Measurements from ENCODE around the gene GRIA4. TPM values are rescaled to one million over a fixed set of nuclear protein-coding genes. Genes with fewer than 3 reads are reported as not detected.
A peak's percentile ranks its signal among the peaks of the same experiment; 100 is the strongest.
"Not testable (repeated sequence)": the region's sequence is repeated elsewhere in the genome, so short reads cannot be mapped to it uniquely, and the experiment has no call there.

Gene GRIA4
- total RNA-seq, 1 donor from 2014 or later = 15.0 TPM

DNA sequence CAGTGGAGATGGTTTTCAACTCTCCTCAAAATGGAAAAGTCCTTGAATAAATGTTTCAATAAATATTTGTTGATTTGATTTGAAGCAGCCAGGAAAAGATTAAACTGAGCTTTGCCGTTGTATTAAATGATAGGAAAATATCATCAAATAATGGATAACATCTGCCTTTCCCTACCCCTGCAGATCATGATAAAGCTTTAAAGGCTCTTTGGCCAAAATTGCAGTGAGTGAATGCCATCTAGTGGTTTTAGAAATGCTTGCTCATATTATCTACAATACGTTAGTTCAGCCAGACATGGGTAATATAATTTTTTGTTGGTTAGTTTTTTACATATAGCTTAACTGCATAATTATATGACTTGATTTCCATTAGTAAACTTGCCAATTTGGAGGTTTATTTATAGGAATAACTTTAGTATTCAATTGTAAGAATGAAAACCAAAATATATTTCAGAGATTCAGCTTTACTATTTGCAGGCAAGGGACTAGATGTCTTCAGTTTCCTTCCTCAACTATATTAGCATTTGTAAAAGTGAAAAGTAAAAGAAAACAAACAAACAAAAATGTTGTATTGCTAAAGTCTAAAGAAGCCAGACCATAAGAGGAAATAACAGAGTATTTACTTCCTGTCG lies 253.0 kb downstream of the GRIA4 start:
- peak; percentile 91 for DNase-seq

DNA sequence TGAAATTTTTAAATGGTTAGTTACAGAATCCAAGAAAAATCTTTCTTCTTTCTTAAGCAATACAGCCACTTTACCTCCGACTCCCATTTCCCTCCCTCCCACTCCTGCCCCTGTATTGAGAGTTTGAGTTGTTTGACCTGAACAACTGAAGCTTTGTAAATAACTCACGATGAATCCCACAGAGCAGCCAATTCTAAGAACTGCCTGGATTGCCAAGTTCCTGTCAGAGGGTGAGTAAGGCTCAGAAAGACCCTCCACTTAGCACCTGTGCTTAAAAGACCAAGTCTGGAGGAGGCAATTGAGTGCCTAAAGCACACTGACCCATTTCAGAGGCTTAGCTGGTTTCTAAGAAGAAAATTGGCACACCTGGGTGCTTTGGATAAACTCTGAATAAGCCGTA lies 253.7 kb downstream of the GRIA4 start:
- no peak for DNase-seq

DNA sequence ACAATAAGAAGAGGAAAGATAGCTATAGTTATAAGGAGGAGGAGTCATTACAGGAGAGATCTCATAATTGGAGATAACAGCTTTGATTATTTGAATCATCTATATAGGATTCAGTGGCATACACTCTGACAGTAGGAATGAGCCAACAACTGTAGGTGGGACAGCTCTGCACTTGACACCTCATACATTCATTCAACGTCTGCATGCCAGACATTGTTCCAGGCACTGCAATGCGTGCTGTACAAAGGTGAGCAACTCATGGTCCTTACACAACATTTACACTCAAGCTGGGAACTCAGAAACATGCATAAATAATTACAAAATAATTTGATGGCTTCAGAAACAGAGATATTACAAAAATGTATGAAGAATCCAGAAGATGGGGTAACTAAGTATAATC lies 257.9 kb downstream of the GRIA4 start:
- no peak for DNase-seq

DNA sequence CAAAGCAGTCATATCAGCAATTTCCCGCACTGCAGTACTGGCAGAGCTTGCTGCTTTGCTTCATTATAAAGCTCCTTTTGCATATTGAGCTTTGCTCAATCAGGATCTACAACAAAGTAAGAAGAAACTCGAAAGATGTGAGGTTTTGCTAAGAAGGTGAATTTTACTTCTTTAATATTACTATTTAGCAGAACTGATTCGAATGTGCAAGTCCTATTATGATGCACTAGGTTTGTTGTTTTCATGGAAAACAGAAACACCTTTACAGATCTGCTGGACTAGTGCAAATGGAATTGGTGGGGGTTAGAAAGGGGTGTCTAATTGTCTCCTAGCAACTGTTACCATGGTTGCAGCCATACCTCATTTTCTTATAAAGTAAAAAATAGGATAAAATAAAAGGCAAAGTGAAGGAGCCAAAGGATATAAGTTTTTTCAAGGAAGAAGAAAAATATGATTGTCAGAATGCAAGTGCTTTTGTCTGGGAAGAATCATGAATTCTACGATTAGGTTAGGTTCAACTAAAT lies 259.0 kb downstream of the GRIA4 start:
- DNase-seq = no peak

DNA sequence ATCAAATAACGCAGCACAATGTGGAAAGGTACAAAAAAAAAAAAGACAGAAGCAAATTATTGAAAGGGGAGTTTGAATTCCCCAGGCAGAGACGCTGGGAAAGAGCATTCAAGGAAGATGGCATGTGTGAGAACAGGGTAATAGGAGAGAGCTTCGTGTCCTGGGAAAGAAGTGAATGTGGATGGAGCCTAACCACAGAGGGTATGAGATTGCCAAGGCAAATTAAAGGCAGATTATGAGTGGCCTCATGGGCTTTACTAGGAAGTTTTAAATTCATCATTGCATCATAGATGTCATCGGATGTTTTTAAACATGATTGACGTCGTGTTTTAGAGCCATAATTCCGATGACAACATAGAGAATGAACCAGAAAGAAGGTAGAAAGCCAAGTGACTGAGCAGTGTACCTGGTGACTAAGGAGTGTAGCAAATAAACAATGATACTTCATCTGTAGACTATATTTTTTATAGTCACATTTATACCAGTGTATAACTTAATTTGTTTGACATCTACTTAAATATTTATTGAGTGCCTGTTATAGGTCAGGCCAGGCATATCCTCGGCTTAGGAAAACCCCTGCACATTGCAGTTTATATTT lies 260.7 kb downstream of the GRIA4 start:
- DNase-seq = no peak

DNA sequence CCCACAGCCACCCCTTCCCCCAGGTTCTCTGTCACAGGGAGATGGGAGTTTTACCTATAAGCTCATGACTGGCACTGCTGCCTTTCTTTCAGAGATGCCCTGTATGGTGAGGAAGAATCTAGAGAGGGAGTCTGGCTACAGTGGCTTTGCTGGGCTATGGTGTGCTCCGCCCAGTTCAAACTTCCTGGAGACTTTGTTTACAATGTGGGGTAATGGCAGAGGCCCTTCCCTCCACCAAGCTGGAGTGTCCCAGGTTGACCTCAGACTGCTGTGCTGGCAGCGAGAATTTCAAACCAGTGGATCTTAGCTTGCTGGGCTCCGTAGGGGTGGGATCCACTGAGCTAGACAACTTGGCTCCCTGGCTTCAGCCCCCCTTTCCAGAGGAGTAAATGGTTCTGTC lies 268.6 kb downstream of the GRIA4 start:
- DNase-seq = no peak

DNA sequence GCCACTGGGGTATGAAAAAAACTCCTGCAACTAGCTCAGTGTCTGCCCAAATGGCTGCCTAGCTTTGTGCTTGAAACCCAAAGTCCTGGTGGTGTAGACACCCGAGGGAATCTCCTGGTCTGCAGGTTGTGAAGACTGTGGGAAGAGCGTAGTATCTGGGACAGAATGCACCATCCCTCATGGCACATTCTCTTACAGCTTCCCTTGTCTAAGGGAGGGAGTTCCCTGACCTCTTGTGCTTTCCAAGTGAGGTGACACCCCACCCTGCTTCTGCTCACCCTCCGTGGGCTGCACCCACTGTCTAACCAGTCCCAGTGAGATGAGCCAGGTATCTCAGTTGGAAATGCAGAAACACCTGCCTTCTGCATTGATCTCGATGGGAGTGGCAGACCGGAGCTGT lies 269.1 kb downstream of the GRIA4 start:
- not testable (repeated sequence) for DNase-seq

DNA sequence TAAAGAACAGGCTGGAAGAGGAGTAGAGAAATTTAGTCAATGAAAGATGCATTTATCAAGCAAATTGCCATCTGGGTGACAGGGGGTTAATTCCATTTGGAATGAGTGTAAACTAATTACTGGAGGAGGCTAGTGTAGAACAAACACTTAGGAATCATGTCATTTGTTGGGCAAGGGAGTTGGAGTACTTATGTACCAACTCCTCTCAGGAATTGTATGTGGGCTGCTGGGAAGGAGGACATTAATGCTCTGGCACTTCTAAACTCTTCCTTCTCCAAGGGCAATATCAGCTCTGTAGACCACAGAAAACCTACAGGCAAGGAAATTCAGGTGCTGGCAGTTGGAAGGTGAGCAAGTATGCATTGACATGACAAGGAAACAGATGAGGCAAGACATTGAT lies 271.2 kb downstream of the GRIA4 start:
- no peak for DNase-seq

DNA sequence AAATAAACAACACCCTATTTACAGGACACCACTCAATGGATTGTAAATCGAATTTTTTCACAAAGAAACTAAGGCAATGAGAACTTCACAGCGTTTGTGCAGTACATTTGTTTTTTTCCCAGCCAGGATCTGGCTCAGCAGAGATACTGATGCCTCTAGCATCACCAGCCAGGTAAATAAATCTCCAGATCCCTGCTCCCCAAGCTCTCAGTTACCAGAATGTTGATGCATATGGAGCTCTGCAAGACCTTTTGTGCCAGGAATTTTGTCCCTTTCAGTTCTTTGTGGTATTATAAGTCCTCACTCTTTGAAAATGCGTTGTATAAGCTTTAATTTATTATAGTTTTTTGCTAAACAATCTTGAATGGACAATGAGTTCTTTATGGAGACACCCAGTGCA lies 274.6 kb downstream of the GRIA4 start:
- no peak for DNase-seq

DNA sequence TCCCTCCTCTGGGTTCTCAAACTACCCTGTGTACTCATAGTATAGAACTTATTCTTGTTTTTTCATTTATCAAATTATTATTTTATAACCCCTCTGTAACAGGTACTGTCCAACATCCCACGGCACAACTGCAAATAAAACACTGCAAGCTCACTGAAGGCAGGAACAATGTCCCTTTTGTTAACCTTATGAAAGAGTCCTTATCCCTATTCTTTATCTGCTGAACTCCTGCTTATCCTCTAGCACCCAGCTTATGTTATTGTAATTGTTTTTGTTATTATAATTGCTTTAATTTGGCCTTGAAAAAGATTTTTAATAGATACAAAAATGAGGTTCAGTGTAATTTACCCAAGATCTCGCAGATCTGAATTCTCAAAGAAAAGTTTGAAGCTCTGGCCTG lies 281.8 kb downstream of the GRIA4 start:
- no peak for DNase-seq

DNA sequence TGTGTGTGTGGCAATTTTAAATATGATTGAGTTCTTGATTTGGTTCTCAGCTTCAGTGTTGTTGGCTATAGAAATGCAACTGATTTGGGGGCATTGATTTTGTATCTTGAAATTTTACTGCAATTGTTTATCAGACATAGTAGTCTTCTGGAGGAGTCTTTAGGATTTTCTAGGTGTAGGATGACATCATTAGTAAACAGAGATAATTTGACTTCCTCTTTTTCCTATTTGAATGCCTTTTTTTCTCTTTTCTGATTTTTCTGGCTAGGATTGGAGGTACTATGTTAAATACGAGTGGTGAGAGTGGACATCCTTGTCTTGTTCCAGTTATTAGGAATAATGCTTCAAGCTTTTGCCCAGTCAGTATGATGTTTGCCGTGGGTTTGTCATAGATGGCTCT lies 287.3 kb downstream of the GRIA4 start:
- no peak for DNase-seq

DNA sequence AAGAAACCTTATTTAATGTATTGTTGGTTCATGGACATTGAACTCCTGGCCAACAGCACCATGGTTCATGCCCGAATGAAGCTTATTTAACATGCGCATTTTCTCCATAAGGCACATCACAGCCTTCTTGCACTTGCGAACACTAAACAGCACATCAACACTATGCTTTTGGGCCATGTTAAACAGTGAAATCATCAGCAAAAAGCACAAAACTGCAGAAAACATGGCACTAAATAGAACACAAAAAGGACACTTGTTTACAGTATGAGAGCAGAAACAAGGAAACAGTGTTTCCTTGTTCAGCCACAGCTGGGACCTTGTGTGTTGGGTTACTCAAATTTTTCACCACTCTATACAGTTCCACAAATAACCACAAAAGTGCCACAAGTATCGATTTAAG lies 289.9 kb downstream of the GRIA4 start:
- DNase-seq = no peak

DNA sequence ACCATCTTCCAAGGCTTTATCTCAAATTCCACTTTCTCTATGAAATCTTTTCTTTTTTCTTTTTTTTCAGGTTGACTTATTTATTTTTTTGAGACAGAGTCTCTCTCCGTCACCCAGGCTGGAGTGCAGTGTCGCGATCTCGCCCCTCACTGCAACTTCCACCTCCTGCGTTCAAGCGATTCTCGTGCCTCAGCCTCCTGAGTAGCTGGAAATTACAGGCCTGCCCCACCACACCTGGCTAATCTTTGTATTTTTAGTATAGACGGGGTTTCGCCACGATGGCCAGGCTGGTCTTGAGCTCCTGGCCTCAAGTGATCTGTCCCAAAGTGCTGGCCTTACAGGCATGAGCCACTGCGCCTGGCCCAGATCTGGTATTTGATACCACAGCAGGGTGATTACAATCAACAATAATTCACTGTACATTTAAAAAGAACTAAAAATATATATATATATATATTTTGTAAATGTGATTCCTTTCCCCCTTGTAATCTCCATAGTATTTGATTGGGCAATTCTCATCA lies 290.7 kb downstream of the GRIA4 start:
- DNase-seq = no peak

DNA sequence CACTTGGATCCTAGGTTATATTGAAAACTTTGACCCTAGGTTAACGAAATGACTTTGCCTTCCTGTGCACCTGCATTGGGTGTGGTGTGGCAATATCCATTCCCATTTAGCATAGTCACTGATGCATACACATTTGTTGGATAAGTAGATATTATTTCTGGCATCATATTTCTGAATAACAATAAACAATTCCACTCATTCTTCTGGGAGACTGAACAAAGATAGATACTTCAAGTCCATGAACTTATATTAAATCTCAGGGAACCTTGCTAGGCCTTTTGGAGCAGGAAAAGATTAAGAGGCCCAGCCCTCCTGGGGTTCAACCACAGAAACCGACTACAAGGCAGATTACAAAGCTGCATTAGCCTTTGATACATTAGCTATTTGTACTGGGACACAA lies 293.2 kb downstream of the GRIA4 start:
- DNase-seq = no peak

DNA sequence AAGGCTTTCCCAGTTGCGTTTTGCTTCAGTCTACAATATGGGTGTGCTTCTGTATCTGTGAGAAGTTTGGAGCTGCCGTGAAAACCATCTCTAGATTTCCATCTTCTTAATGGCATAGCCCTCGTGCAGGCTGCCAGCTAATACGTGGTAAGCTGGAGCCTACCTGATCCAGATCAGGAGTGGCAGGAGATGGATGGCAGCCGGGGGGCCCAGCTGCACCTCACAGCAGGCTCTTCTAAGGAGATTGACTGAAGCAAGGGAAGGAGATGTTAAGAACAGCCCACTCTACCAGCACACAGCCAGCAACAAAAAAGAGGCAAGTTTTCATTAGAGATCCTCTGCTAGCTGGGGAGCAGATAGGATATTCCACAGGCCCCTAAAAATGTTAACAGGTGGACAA lies 296.6 kb downstream of the GRIA4 start:
- DNase-seq = no peak

DNA sequence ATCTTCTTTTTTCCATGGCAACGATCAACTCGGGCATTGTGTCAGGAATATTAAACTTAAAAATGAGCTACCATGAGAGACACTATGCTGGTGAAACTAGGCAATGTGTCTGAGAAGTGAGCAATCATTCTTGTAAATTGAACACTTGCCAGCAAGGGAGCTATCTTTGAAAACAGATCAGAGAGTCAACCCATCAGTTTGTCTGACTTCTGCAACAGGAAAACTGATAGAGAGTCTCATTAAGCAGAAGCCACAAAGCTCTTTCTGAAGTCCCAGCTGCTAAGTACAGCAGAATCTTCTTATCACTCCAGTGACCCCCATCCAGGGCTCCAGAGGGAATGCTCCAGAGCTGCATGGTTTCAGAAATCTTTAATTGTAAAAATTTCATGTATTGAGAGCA lies 297.4 kb downstream of the GRIA4 start:
- no peak for DNase-seq

DNA sequence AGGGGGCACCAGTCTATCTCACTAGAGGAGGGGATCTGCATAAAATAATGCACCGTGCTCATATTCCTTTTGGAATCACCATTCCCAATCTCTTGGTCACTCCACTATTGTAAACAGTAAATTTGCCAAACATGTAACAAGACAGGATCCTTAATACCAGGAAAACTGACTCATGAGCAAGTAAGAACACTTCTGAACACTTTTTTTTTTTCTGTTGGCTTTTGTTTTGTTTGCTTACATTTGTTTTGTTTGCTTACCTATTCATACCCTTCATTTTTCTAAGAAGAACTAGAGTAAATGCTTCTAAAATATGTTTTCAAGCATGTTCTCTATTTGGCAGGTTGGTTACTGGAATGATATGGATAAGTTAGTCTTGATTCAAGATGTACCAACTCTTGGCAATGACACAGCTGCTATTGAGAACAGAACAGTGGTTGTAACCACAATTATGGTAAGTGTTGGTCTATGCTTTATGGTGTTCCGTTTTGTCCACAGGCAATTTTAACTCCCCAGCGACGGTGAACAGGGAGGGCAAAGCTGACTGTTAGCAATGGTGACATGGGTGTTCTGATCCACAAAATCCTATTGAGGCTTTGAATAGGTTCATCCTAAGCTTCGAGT lies 300.3 kb downstream of the GRIA4 start:
- no peak for DNase-seq

DNA sequence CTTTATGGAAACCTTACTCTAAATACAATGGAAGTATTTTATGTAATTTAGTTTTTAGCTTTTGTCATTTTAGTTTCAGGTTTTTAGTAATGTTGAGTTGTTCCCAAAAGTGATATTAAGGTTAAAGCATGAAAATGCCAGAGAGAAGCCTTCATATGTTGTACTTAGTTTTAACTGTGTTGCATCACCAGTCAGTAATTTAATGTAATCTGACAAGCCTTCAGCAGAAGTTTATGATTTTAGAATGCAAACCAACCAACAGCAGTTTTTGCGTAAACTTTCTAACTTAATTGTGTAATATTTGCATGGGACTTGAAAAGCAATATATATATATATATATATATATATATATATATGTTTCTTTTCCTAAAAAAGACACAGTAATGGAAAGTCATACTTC lies 301.6 kb downstream of the GRIA4 start:
- DNase-seq = no peak

DNA sequence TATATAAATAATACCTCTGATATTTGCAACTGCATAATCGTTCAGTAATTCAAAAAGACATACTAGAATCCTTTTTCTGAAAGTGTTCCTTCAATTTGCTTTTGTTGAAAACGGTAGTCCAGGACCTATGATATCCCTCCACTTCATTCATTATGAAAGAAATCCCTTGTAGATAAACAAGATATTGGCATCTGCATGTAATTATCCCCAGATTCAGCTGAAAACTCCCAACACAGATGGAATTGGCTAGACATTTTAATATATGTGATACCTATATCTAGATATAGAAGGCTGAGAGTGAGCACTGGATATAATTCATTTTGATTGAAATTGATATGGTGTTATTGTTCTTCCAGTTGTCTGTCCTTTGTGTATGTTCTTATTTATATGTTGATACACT lies 302.8 kb downstream of the GRIA4 start:
- no peak for DNase-seq

DNA sequence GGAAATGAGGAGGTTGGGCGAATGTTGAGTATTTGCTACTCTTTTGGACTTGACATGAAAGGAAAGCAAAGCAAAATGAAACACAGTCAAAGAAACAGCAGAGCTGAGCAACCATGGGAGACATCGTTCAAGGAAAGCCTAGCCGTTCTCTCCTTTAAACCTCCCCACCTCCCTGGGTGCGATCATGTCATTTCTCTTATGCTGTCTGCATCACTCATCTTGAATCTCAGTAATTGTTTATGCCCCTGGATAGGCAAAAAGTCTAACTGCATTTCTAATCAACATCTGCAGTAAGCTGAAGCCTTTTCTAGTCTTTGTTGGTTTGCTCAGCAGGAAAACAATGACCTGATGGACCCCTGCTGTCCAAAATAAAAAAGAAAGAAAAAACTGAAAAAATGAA lies 305.1 kb downstream of the GRIA4 start:
- DNase-seq = no peak

DNA sequence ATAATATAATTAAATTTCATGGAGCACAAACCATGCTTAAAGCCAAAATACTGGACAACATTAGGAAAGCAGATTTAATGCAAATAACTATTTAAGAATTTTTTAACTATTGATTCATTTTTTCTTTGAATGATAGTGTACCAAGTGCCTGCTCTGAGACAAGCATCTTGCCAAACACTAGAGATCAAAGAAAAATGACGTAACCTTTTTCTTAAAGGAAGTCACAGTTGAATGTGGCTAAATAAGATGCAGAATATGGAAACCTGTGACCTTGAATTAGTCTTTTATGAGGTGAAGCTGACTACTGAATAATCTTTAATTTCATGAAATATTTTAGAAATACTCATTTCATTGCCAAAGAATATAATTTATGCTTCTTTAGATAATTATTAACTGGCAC lies 308.2 kb downstream of the GRIA4 start:
- DNase-seq = no peak

DNA sequence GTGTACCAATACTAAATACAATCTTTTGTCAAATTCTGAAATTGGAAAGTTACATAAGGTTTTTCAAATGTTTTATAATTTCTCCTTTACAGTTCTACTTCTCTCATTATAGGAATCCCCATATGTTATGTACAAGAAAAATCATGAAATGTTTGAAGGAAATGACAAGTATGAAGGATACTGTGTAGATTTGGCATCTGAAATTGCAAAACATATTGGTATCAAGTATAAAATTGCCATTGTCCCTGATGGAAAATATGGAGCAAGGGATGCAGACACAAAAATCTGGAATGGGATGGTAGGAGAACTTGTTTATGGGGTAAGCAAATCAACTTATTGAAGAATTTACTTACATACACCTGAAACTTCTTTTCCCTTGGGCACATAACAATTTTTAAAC lies 308.7 kb downstream of the GRIA4 start:
- no peak for DNase-seq

DNA sequence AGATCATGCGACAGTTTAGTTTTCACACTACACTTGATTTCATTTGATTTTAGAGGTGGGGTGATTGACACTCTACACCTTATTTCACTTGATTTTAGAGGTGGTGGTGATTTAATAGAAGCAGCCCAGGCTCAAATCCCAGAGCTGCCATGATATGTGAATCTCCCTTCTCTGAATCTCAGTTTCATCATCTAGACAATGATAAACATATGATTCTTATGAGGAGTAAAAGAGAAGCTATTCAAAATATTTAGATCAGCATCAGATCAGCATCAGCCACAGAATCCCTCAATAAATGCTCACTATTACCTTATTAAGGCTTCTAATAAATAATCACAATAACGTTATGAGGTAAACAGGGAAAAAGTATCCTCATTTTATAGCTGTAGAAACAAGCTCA lies 313.4 kb downstream of the GRIA4 start:
- no peak for DNase-seq

DNA sequence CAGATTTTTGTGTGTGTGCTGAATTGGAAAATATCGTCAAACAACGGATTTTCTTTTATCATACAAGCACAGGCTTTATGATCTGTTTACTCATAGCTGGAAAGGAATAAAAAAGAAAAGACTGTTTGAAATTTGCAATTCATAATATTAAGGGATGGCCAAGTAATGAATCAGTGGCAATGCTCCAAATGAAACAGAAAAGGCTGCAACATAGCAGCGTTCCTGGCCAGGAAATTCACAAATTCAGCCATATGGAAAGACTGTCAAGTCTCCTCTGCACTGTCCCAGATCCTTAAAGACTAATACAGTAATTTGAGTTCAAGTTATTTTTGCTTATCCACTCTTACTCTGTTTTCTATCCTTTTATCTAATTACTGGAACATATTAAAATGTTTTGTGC lies 313.9 kb downstream of the GRIA4 start:
- DNase-seq = peak; percentile 24
